Measurements from ENCODE around the gene HERC2.
"Not testable (repeated sequence)": the region's sequence is repeated elsewhere in the genome, so short reads cannot be mapped to it uniquely, and the experiment has no call there.

The HERC2 gene

GRCh38 chr15:28221696-28222095 lies 100.3 kb downstream of the HERC2 start:
- not testable (repeated sequence) for DNase-seq

GRCh38 chr15:28219116-28219515 lies 102.9 kb downstream of the HERC2 start:
- no peak for DNase-seq

GRCh38 chr15:28216946-28217546 lies 104.9 kb downstream of the HERC2 start:
- DNase-seq: not testable (repeated sequence)

- DNase-seq: not testable (repeated sequence)
Observed at GRCh38 chr15:28215521-28215920, 106.5 kb downstream of the HERC2 start.

- not testable (repeated sequence) for DNase-seq
Observed at GRCh38 chr15:28214006-28214790, 107.8 kb downstream of the HERC2 start.

GRCh38 chr15:28213393-28213792 lies 108.6 kb downstream of the HERC2 start:
- not testable (repeated sequence) for DNase-seq

GRCh38 chr15:28208583-28208982 lies 113.4 kb downstream of the HERC2 start:
- DNase-seq: no peak

GRCh38 chr15:28205640-28206039 lies 116.3 kb downstream of the HERC2 start:
- DNase-seq: not testable (repeated sequence)

- not testable (repeated sequence) for DNase-seq
Observed at GRCh38 chr15:28203055-28203828, 118.7 kb downstream of the HERC2 start.

GRCh38 chr15:28202124-28202523 lies 119.9 kb downstream of the HERC2 start:
- DNase-seq: not testable (repeated sequence)

- DNase-seq: not testable (repeated sequence)
Observed at GRCh38 chr15:28198215-28198614, 123.8 kb downstream of the HERC2 start.

GRCh38 chr15:28197694-28198093 lies 124.3 kb downstream of the HERC2 start:
- not testable (repeated sequence) for DNase-seq

GRCh38 chr15:28196581-28196980 lies 125.4 kb downstream of the HERC2 start:
- not testable (repeated sequence) for DNase-seq

- DNase-seq: no peak
Observed at GRCh38 chr15:28192772-28193171, 129.2 kb downstream of the HERC2 start.

- no peak for DNase-seq
Observed at GRCh38 chr15:28191832-28192231, 130.1 kb downstream of the HERC2 start.

- no peak for DNase-seq
Observed at GRCh38 chr15:28190391-28191174, 131.4 kb downstream of the HERC2 start.

- no peak for DNase-seq
Observed at GRCh38 chr15:28185148-28185895, 136.7 kb downstream of the HERC2 start.

- no peak for DNase-seq
Observed at GRCh38 chr15:28184166-28184565, 137.8 kb downstream of the HERC2 start.

- DNase-seq: no peak
Observed at GRCh38 chr15:28182731-28183130, 139.2 kb downstream of the HERC2 start.

GRCh38 chr15:28182216-28182615 lies 139.8 kb downstream of the HERC2 start:
- no peak for DNase-seq

- DNase-seq: no peak
Observed at GRCh38 chr15:28181366-28181765, 140.6 kb downstream of the HERC2 start.

GRCh38 chr15:28179270-28179669 lies 142.7 kb downstream of the HERC2 start:
- DNase-seq: no peak

Measured in CD4-positive, alpha-beta T cell treated with Interleukin-15 for 1 hour (primary cell).